SJCRH30 (cell line): ENCODE measurements around the gene SUMO3. TPM values are rescaled to one million over a fixed set of nuclear protein-coding genes. Genes with fewer than 3 reads are reported as not detected.

Source experiments
- DNase-seq, 2 experiments: peaks; one replicate each; pipeline ENCODE4 v3.0.0-alpha.2; 2015 to 2020
- H3K27ac ChIP-seq: fragments of 250-450 bp; sonication (Bioruptor Pico); 2 replicates; pipeline ENCODE4 v1.5.1; 2020; ENCODE audit warnings: mild to moderate bottlenecking, moderate library complexity
- H3K27me3 ChIP-seq: fragments of 250-450 bp; sonication (Bioruptor Pico); 2 replicates; pipeline ENCODE4 v1.5.1; 2020; ENCODE audit warnings: mild to moderate bottlenecking, moderate library complexity
- H3K36me3 ChIP-seq: fragments of 250-450 bp; sonication (Bioruptor Pico); 2 replicates; pipeline ENCODE4 v1.5.1; 2020; ENCODE audit warnings: mild to moderate bottlenecking, moderate library complexity
- H3K4me1 ChIP-seq: fragments of 250-450 bp; sonication (Bioruptor Pico); 2 replicates; pipeline ENCODE4 v1.5.1; 2020; ENCODE audit warnings: mild to moderate bottlenecking, moderate library complexity
- H3K4me3 ChIP-seq: fragments of 250-450 bp; sonication (Bioruptor Pico); 2 replicates; pipeline ENCODE4 v1.5.1; 2020; ENCODE audit warnings: mild to moderate bottlenecking, moderate library complexity
- H3K9me3 ChIP-seq: fragments of 250-450 bp; sonication (Bioruptor Pico); replicated peaks from 2 replicates; pipeline ENCODE4 v1.5.1; 2020; ENCODE audit warnings: mild to moderate bottlenecking, moderate library complexity
- total RNA-seq: library from RNA; depleted of rRNA; stranded (reverse); fragments of >200 nt; shearing (Covaris generic); gene quantifications from 2 replicates; pipeline ENCODE4 v1.2.3, GENCODE V29; 2014

The SUMO3 gene
- total RNA-seq, 1 experiment from 2014 or later: 76.9 TPM

DNA sequence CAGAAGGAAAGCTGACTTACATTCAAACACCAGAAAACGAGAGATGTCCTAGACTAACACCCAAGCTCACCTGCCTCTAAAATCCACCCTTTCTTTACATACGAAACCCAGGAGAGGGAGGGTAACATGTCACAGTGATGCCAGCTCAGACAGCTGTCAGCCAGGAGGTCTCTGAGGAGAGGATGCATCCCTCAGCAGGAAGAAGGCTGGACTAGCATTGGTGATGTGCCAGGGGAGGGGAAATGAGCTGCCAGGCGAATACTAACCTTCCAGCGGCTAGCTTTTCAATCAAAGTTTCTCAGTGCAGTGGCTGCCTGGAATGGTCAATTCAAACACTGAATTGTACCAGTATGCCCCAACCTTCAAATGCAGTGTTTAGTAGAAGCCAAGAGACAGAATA, 12.6 kb downstream of the SUMO3 start:
- Histone ChIP-seq H3K36me3 (peaks cover 44% of the 10 kb centered on the region), H3K27ac (no peak overlapping the region), H3K4me1 (peaks cover 4% of the 10 kb centered on the region), H3K27me3 (no peaks in the 10 kb centered on the region), H3K4me3 (no peak overlapping the region), H3K9me3 (no peaks in the 10 kb centered on the region)
- no peak for DNase-seq

- Histone ChIP-seq H3K9me3 (no peaks in the 10 kb centered on the region), H3K4me1 (peaks cover 8% of the 10 kb centered on the region), H3K36me3 (peaks cover 48% of the 10 kb centered on the region), H3K4me3 (no peak overlapping the region), H3K27ac (no peak overlapping the region), H3K27me3 (no peaks in the 10 kb centered on the region)
- DNase-seq: no peak
Measured at GRCh38 chr21:44804762-44805161, 13.1 kb downstream of the SUMO3 start.

DNA sequence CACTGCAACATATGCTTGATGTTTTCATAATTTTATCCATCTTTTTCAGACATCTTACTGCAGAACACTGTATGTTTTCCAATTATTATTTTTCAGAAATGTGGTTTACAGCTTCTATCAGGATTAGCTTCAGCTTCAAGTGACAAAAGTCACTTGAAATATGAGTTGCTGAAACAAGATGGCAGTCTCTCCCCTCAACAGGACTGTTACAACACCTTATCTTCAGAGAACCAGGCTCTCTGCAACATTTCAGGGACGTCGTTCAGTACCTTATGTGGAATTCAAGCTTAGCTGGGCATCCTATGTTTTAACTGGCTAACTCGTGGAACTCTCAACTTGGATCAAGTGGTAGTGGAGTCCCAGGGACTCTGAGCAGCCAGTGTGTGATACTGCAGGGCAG, 14.2 kb downstream of the SUMO3 start:
- H3K4me3 ChIP-seq: no peak overlapping the region
- no peaks in the 10 kb centered on the region for H3K9me3 ChIP-seq
- no peak overlapping the region for H3K27ac ChIP-seq
- no peak for DNase-seq
- H3K4me1 ChIP-seq: peaks cover 8% of the 10 kb centered on the region
- H3K36me3 ChIP-seq: peaks cover 55% of the 10 kb centered on the region
- no peaks in the 10 kb centered on the region for H3K27me3 ChIP-seq

GRCh38 chr21:44802396-44803153, 15.3 kb downstream of the SUMO3 start:
- H3K27ac ChIP-seq: peak overlapping the region; percentile 84
- H3K27me3 ChIP-seq: no peaks in the 10 kb centered on the region
- DNase-seq: peak; percentile 32 to 36
- H3K9me3 ChIP-seq: no peaks in the 10 kb centered on the region
- peak overlapping the region; percentile 98 for H3K4me3 ChIP-seq
- peaks cover 63% of the 10 kb centered on the region for H3K36me3 ChIP-seq
- peaks cover 8% of the 10 kb centered on the region for H3K4me1 ChIP-seq

DNA sequence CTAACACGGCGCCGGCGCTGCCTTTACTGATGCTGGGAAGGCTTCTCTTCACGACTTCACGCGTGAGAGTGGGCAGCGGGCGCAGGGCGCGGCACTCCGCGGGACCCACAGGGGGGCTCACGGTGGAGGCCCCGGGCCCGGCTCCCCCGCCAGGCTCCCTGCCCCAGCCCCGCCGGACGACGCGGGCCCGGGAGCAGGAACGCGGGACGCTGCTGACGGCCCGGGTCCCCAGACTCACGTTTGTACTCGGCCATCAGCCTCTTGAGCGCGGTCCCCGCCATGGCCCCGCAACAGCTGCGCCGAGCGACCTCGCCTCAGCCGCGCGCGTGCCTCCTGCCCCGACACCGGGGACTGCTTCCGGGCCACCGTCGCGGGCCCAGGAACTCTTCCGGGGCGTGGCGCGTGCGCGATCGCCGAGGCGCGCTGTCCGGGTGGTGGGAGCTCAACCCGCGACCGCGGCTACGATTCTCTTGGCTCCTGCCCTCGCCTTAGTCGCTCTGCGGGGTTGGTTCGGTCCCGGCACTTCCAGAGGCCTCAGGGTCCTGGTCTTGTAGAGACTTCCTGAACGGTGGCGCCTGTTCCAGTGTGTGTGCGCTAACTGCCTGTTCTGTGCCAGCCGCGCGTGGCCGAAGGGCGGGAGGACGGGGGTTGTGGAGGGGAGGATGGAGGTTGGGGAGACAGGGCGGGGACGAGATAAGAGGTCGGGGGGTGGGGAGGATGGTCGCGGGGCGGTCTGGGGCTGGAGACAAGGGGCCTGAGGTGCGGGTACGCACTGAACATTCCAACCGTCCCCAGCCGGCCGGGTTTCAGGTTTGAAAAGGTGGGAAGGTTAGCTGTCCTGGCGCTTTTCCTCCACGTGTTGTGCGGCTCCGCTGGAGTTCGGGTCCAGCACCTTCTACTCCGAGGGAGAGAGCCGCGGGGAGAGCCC, 16.1 kb downstream of the SUMO3 start, which contains the start of gene UBE2G2:
TSS of gene UBE2G2 (minus strand) at position 353 of the 928 bp plus-strand sequence. CDS start at position 281, 72 bp downstream.
- Histone ChIP-seq H3K4me1 (peaks cover 8% of the 10 kb centered on the region), H3K36me3 (peaks cover 65% of the 10 kb centered on the region), H3K27ac (peak within 1 kb of the TSS; percentile 84), H3K9me3 (no peaks in the 10 kb centered on the region), H3K27me3 (no peaks in the 10 kb centered on the region), H3K4me3 (peak within 1 kb of the TSS; percentile 98)
- DNase-seq: peak; percentile 85 to 88

DNA sequence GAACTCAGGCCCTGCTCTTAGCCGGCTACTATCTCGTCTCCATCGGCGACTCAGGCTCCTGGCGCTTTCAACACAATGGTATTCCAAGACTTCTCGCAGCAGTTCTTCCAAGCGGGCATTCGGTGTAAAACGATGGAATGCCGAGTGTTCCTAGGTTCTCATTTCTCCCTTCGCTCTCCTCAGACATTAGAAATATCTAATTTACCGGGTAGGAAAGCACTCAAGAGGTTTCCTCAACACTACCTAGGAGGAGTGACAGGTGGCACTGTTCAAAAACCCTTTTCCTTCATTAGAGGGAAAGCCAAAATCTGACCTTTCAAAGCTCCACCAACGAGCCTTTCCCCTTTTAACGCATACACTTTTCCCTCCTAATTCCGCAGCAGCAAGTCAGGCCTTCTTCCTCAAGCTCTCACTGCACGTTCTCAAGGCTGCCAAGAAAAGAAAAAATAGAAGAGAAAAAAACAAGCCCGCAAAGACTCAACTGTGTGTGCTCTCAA, 16.8 kb downstream of the SUMO3 start:
- Histone ChIP-seq H3K27me3 (no peaks in the 10 kb centered on the region), H3K36me3 (peaks cover 67% of the 10 kb centered on the region), H3K4me1 (peaks cover 8% of the 10 kb centered on the region), H3K4me3 (peak overlapping the region; percentile 98), H3K9me3 (no peaks in the 10 kb centered on the region), H3K27ac (peak overlapping the region; percentile 84)
- peak in 1 of 2 experiments; percentile 55 for DNase-seq

DNA sequence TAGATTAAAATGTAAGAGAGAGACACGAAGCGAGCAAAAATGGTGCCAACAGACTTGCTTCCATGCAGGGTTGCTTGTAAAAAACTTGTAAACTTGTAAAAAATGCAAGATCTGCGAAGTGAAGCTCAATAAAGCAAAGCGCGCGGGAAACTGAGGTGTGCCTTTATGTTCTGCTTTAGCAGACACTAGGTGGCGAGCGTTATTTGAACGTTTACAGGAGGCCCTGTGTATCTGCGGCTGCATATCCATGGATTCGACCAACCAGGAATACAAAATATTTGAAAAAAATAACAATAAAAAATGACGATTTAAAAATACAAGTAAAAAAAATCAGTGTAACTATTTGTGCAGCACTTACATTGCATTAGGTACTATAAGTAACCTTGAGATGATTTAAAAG, 17.8 kb downstream of the SUMO3 start:
- DNase-seq: no peak
- H3K4me1 ChIP-seq: peaks cover 8% of the 10 kb centered on the region

DNA sequence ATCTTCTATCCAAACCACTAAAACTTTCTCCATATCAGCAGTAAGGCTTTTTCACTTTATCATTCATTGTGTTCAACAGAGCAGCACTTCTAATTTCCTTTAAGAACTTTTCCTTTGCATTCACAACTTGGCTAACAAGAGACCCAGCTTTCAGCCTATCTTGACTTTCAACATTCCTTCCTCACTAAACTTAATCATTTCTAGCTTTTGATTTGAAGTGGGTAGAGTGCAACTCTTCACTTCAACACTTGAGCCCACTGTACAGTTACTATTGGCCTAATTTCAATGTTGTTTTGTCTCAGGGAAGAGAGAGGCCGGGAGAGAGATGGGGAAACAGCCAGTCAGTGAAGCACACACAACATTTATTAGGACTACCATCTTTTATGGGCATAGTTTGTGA, 18.2 kb downstream of the SUMO3 start:
- DNase-seq: no peak
- Histone ChIP-seq H3K9me3 (no peaks in the 10 kb centered on the region), H3K4me1 (peaks cover 8% of the 10 kb centered on the region), H3K4me3 (no peak overlapping the region), H3K27ac (no peak overlapping the region), H3K36me3 (peaks cover 59% of the 10 kb centered on the region), H3K27me3 (no peaks in the 10 kb centered on the region)

More for the DNA sequence above, 17.8 kb downstream of the SUMO3 start:
- Histone ChIP-seq H3K9me3 (no peaks in the 10 kb centered on the region), H3K27ac (no peak overlapping the region), H3K27me3 (no peaks in the 10 kb centered on the region), H3K4me3 (peak overlapping the region; percentile 98), H3K36me3 (peaks cover 59% of the 10 kb centered on the region)

GRCh38 chr21:44797775-44798174, 20.1 kb downstream of the SUMO3 start:
- H3K4me3 ChIP-seq: no peak overlapping the region
- H3K4me1 ChIP-seq: peaks cover 8% of the 10 kb centered on the region
- H3K27me3 ChIP-seq: no peaks in the 10 kb centered on the region
- no peak overlapping the region for H3K27ac ChIP-seq
- DNase-seq: no peak
- peaks cover 44% of the 10 kb centered on the region for H3K36me3 ChIP-seq
- H3K9me3 ChIP-seq: no peaks in the 10 kb centered on the region

- Histone ChIP-seq H3K27me3 (no peaks in the 10 kb centered on the region), H3K36me3 (peaks cover 58% of the 10 kb centered on the region)
- DNase-seq: no peak
Measured at GRCh38 chr21:44795342-44795741, 22.5 kb downstream of the SUMO3 start.

GRCh38 chr21:44793592-44794374, 24.1 kb downstream of the SUMO3 start:
- H3K27me3 ChIP-seq: no peaks in the 10 kb centered on the region
- no peaks in the 10 kb centered on the region for H3K9me3 ChIP-seq
- no peaks in the 10 kb centered on the region for H3K4me1 ChIP-seq
- H3K4me3 ChIP-seq: no peak overlapping the region
- H3K27ac ChIP-seq: no peak overlapping the region
- peaks cover 46% of the 10 kb centered on the region for H3K36me3 ChIP-seq
- DNase-seq: no peak

More at GRCh38 chr21:44795342-44795741, 22.5 kb downstream of the SUMO3 start:
- no peak overlapping the region for H3K27ac ChIP-seq
- H3K4me1 ChIP-seq: peaks cover 5% of the 10 kb centered on the region; the same call in 1 of the 2 replicates
- no peak overlapping the region for H3K4me3 ChIP-seq
- no peaks in the 10 kb centered on the region for H3K9me3 ChIP-seq

DNA sequence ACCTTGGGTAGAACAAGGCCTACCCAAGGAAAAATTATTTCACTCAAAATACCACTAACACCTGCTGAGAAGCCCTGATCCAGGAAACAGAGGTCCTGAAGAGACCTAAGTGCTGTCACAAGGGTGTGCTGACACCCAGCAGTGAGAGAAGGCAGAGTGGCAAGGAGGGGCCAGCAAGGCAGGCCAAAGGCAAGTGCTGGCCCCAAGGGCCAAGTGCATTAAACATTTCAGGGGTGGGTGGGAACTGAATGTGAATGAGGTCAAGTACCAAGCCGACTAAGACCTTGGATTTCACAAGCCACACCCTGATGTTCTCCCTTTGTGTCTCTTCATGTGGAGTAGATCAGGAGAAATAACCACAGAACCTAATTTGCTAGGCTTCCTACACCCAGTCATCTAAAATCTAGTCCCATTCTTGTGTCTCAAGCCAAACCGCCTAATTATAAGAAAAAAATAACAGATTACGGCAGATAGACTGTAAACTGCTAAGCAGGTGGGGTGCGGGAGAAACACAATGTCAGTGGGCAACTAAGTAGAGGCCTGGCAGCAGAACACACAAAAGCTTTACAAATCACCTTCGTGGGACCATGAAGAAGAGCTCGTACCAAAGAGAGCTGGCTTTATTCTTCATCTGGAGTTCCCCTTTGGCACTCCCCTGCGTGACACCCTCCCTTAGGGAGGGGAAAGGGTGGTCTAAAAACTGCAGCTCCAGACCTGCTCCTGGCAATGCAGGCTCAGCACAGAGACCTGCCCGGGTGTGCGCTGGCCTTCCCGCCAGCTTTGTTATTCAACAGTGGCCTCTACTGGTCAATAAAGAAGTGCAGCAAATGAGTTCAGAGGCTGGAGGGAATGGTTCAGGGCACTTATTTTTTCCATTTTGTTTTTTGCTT, 24.9 kb downstream of the SUMO3 start:
- Histone ChIP-seq H3K27ac (no peak overlapping the region), H3K36me3 (peaks cover 39% of the 10 kb centered on the region), H3K4me1 (no peaks in the 10 kb centered on the region), H3K9me3 (no peaks in the 10 kb centered on the region), H3K4me3 (no peak overlapping the region), H3K27me3 (no peaks in the 10 kb centered on the region)
- DNase-seq: peak; percentile 42 to 74

DNA sequence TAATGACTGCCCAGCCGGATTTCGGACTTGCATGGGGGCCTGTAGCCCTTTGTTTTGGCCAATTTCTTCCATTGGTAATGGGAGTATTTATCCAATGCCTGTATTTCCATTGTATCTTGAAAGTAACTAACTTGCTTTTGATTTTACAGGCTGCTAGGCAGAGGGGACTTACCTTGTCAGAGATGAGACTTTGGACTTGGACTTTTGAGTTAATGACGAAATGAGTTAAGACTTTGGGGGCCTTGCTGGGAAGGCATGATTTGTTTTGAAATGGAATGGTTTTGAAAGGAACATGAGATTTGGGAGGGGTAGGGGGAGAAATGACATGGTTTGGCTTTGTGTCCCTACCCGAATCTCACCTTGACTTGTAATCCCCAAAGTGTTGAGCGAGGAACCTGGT, 25.9 kb downstream of the SUMO3 start:
- H3K4me1 ChIP-seq: no peaks in the 10 kb centered on the region
- H3K4me3 ChIP-seq: no peak overlapping the region
- H3K36me3 ChIP-seq: peaks cover 40% of the 10 kb centered on the region
- H3K27ac ChIP-seq: no peak overlapping the region
- no peaks in the 10 kb centered on the region for H3K27me3 ChIP-seq
- no peak for DNase-seq
- no peaks in the 10 kb centered on the region for H3K9me3 ChIP-seq
